GM20000 (cell line): Measurements from ENCODE around the gene HOXA9.

Experiments
- DNase-seq: peaks from one replicate; pipeline ENCODE4 v3.0.0; 2012; ENCODE audit warnings: low spot score
- CTCF ChIP-seq: IDR thresholded peaks from 2 replicates; pipeline ENCODE4 v1.5.1; 2012; ENCODE audit warnings: mild to moderate bottlenecking, control low read depth; ENCODE audit errors: extremely low read depth, missing control alignments

The HOXA9 gene

GRCh38 chr7:27117887-27118491, 47.3 kb downstream of the HOXA9 start:
- no peak for DNase-seq
- TF ChIP-seq CTCF, result no peak

DNA sequence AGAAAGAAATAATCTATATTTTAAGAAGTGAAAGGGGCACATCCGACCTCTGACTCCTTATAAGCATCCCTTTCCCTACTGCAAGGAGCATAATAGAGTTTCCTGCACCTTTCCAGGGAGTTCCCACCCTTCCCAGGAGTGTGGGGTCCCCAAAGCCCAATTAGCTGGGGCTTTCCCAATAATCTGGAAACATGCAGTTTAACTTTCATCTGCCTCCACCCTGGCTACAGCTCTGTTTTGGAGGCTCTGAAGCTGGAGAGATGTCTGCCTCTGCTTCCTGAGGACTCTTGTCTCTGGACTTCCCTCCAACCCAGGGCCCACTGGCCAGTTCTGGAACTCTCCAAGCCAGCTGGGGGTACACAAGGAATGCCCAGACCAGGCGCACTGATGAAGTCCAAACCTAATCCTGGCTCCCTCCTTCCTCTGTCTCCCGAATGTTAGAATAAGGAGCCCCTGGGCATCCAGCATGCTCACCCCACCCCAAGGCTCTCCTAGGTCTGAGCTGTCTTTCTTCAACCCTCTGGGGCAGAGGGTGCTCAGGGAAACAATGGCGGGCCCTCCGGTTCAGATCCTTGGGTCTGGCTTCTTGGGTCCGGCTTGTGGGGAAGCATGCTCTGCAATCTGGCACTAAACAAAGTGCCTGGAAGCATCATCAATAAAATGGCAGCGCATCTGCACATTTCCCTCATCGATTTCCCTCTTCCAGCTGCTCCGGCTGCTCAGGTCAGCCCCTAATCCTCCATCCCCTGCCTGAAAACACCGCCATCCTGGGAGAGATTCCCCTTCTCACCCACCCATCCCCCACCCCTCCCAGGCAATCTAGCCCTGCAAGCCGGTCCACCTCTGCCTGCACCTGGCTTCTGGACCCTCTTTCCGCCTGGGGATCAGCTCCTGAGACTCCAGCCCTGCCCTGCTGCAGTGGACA, 48.1 kb downstream of the HOXA9 start:
- TF ChIP-seq CTCF, result no peak
- DNase-seq, result no peak

- no peak for TF ChIP-seq CTCF
- DNase-seq, result no peak
Measured at GRCh38 chr7:27116031-27116961, 49.0 kb downstream of the HOXA9 start.

DNA sequence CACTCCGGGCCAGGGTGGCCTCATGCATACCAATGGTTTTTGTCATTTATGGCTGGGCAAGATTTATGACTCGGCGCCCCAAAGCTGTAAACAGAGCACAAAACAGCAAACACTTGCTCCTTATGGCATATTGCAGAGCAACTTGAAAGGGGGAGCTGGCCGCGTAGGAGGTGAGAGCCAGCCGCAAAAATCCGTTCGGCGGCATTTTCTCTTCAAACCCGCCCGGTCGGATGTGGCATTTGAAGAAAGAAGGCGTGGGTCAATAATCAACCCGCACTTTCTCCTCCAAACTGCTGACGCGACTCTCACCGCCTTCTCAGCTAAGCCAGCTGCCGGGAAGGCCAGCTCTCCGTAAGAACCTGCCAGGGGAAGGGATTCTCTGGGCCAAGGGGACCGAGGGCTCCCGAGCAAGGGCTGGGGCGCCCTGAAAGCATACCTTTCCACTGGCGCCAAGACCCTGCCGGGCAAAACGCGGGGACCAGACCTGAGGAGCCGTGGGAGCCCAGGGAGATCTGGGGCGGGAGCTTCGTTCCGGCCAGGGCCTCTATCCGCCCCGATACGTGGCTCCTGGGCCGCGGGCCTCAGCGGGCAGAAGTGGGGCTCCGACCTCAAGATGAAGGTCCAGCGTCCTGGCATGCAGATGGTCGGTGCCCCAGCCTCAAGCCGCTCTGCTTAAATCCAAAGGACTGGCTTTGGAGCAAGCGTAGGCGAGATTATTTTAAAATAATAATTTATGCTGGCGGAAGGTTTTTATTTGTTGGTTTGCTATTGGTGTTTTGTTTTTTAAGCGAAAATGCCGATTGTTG, 49.9 kb downstream of the HOXA9 start:
- TF ChIP-seq CTCF, result no peak
- DNase-seq, result no peak

- DNase-seq, result no peak
Measured at GRCh38 chr7:27114881-27115220, 50.5 kb downstream of the HOXA9 start.

More at GRCh38 chr7:27114881-27115220, 50.5 kb downstream of the HOXA9 start:
- no peak for TF ChIP-seq CTCF
